HuH-7.5 (cell line): ENCODE measurements around the gene ARHGEF12.

Experiments used
- DNase-seq: peaks from one replicate; pipeline ENCODE4 v3.0.0; 2011; ENCODE audit warnings: low spot score

ARHGEF12 gene, protein sequence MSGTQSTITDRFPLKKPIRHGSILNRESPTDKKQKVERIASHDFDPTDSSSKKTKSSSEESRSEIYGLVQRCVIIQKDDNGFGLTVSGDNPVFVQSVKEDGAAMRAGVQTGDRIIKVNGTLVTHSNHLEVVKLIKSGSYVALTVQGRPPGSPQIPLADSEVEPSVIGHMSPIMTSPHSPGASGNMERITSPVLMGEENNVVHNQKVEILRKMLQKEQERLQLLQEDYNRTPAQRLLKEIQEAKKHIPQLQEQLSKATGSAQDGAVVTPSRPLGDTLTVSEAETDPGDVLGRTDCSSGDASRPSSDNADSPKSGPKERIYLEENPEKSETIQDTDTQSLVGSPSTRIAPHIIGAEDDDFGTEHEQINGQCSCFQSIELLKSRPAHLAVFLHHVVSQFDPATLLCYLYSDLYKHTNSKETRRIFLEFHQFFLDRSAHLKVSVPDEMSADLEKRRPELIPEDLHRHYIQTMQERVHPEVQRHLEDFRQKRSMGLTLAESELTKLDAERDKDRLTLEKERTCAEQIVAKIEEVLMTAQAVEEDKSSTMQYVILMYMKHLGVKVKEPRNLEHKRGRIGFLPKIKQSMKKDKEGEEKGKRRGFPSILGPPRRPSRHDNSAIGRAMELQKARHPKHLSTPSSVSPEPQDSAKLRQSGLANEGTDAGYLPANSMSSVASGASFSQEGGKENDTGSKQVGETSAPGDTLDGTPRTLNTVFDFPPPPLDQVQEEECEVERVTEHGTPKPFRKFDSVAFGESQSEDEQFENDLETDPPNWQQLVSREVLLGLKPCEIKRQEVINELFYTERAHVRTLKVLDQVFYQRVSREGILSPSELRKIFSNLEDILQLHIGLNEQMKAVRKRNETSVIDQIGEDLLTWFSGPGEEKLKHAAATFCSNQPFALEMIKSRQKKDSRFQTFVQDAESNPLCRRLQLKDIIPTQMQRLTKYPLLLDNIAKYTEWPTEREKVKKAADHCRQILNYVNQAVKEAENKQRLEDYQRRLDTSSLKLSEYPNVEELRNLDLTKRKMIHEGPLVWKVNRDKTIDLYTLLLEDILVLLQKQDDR (N-terminal part only)

GRCh38 chr11:120335908-120336640 is at the start of gene ARHGEF12:
ARHGEF12 (plus strand) TSS chr11:120336413; CDS start chr11:120337244, 831 bp downstream.
- DNase-seq = peak; percentile 54

DNA sequence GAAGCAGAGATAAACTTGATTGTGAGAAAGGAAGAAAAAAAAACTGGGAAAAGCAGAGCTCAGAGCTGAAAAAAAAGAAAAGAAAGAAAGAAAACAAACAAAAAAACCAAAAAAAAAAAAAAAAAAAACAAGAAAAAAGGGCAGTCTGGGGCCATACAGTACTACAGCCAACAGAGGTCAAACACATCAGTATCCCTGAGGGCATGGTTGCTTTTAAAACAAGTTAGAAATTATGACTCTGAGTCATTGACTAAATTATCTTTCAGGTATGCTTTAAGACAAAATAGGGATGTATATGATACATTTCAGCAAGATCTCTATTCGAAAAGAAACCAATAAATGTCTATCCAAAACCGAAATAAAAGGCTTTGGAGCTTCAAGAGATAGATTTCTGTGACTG is 48.2 kb upstream of the ARHGEF12 start:
- no peak for DNase-seq

GRCh38 chr11:120289426-120289825 is 46.8 kb upstream of the ARHGEF12 start:
- DNase-seq = no peak

GRCh38 chr11:120290956-120291355 is 45.3 kb upstream of the ARHGEF12 start:
- DNase-seq = no peak

DNA sequence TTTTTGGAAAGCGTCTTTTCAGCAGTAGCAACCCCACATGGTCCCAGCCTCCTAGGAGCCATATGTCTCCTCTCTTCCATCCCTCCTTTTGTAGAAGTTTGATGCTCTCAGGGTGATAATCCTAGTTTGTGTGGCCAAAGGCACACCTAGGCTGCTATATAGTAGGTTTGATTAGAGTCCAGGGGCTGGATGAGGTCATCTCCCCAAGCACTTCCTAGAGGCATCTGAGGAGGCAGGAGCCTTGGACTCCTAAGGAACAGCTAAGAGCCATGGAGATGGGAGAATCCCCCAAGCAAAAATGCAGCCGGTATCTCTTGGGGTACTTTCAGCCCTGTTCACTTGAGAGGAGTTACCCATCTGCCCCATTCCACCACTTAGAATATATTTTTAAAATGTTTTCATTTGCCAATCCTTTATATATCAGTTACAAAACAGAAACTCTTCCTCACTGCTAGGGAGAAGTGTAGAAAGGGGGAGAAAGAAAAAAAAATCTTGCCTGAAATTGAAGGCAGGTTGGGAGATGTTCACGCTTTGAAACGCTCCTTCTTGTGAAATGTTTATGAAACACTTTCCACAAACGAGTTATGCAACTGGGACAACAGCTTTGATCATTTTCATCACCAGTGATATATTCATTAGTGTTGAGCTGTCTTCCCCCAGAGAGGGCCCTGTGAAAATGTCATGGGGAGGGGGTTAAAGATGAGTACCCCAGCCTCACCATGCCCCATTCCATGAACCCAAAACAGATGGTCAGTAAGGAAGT is 43.0 kb upstream of the ARHGEF12 start:
- no peak for DNase-seq

DNA sequence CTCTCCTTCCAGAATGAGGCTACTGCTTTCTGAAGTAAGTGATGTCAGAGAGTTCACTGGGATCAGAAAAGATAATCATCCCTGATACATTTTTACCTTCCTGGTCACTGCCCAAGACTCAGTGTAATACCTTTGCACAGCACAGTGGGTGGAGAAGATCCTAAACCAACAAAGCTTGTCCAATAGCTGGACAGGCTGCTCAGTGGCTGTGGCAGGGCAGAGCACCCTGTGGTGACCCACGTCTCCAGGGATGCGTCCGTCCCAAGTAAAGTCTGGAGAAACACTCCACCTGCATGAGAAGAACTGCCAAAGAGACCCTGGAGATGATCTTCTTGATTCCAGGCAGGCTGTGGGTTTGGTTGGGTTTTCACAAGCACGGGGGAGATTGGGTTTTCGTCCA is 42.1 kb upstream of the ARHGEF12 start:
- DNase-seq = no peak

DNA sequence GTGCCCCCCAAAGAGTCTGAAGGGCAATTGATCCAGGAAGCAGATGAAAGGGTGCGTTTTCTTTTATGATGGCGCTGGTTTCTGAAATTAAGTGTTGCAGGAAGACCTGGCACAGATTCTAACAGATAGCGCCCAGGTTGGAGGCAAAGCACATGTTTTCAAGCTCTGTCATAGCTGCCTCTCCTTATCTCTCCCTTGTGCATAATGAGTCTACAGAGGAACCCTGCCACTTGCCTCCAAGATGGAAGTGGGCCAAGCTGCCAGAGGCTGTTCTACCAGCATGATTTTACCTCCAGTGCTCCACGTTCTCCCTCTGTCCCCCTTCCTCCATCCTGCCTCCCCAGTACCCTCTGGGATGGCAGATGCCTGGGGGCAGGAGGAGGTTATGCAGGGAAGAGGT is 41.1 kb upstream of the ARHGEF12 start:
- DNase-seq = no peak

DNA sequence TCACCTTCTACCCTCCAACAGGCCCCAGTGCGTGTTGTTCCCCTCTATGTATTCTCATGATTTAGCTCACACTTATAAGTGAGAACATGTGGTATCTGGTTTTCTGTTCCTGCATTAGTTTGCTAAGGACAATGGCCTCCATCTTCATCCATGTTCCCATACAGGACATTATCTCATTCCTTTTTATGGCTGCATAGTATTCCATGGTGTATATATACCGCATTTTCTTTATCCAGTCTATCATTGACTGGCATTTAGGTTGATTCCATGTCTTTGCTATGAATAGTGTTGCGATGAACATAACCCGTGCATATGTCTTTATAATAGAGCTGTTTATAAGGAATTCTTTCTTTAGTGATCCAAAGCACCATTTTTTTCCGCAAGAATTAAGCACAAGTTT is 39.7 kb upstream of the ARHGEF12 start:
- DNase-seq = no peak

DNA sequence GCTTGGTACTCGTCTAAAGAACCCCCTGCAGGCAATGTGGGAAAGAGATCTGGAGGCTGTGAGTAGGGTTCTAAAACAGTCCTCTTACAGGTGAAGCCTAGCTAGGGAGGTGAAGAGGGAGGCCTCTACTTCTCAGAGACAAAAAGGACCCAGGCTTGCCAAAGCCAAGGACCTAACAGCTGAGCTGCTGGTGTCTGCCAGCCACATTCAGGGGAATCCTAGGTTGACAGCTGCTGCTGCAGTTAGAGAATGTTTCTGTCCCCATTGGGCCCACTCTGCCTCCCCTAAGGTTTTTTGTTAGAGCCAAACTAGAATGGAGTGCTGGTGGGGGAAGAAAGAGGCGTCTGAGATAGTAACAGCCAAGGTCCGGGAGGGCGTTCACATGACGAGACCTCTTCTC is 37.8 kb upstream of the ARHGEF12 start:
- DNase-seq = no peak

- no peak for DNase-seq
These were observed 34.0 kb upstream of the ARHGEF12 start for GRCh38 chr11:120302001-120302805.

DNA sequence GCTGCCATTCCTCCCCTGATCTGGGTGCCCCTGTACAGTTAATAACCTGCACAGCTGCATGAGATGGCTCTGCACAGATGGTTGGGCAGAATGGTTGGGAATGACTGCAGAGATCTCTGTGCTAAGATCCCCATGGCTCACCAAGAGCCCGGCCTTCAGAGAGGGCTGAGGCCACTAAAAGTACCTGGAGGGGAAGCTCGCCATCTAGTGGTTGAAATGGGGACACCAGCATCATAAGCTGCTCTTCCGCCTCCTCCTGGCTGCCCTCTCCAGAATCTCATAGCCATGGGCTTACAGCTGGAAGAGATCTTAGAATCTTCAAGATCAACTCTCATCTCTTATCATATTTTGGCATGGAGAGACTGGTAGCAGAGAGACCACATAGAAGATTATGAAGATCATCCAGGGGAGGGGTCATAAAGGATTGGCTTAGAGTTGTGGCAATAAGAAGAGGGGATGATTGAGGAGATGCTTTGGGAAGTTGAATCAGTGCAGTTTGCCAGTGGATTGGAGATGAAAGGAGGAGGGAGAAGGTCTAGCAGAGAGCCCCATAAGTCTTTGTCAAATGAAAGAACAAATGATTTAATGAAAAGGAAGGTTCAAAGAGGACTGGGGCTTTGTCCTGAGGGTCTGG is 33.1 kb upstream of the ARHGEF12 start:
- no peak for DNase-seq

DNA sequence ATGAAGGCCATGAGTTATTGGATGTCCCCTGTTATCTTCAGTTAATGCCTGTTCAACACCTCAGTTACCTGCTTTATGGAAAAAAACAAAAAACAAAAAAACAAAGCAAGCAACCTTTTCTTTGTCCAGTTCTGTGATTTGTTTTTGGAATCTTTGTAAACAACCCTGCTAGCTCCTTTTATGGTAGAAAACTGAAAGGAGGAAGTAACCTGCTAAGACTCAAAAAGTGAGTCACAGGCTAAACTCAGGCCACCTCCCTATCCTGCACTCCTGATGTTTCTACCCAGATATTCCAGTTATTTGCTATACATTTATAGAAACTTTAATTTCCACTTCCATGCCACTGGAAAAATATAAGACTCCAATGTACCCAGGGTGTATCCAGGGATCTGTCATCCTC is 31.7 kb upstream of the ARHGEF12 start:
- DNase-seq = no peak

GRCh38 chr11:120305286-120305685 is 30.9 kb upstream of the ARHGEF12 start:
- DNase-seq = no peak

DNA sequence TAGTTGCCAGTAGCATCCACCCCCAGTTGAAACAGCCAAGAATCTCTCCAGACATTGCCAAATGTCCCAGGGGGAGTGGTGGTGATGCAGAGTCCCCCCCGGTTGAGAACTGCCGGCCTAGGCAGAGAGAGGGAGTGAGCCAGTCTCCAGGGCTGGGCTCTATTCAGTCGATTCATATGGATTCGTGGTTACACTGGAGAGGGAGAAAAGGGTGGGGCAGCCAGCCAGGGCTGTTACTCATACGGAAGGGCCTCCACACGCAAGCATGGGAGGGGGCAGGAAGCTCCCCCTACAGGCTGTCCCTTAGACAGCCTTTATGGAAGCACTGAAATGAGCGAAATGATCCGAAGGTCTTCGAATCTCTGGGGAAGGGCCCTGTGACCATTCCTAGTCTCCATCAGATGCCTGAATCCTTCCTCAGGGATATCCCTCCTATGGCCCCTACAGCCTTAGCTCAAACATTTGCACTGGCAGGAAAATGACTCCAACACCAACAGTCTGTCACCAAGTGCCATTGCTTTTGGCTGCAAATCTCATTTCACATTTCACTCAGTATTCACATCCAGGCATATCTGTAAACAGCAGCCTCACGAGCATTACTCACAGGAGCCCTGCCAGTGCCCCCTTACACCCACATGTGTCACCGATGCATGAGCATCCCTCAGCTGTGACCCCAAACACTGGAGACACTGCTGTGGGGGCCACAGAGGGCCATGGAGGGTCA is 29.5 kb upstream of the ARHGEF12 start:
- no peak for DNase-seq

GRCh38 chr11:120307476-120307875 is 28.7 kb upstream of the ARHGEF12 start:
- no peak for DNase-seq

GRCh38 chr11:120308081-120308480 is 28.1 kb upstream of the ARHGEF12 start:
- no peak for DNase-seq

DNA sequence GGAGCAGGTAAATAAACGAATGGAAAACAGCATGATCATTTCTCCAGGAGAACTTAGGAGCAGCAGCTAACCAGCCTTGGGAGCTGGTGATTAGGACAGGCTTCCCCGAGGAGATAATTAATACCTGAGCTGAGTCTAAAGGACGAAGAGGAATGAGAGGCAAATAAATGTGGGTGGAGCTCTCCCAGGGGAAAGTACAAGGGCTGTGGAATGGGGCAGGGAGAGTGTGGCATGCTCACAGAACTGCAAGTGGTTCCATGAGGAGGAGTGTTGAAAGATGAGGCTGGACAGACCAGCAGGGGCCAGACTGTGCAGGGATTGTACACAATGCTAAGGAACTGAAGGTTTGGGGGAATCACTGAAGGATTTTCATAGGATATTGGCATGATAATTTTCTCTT is 25.3 kb upstream of the ARHGEF12 start:
- DNase-seq = no peak

DNA sequence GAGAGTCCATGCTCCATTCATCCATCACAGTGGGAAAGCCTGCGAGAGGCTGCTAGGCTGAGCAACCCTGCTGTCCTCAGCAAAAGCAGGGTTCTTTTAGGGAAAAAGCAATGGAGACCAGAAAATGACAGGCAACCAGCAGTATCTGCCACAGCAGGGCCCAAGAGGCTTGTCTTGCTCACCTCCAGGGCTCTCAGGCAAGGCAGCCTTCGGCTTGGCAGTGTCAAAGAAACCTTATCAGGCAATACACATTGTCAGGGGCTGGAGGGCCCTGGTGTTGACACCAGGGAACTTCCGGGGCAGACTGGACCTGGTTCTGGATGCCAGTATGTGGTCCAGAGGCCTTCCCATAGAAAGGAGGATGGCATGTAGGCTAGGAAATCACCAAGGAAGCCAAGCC is 21.4 kb upstream of the ARHGEF12 start:
- DNase-seq = no peak
